K562 (cell line): ENCODE results near the gene TTC13. TPM values are rescaled to one million over a fixed set of nuclear protein-coding genes. Genes with fewer than 3 reads are reported as not detected.
"Not testable (repeated sequence)": the region's sequence is repeated elsewhere in the genome, so short reads cannot be mapped to it uniquely, and the experiment has no call there.

ENCODE experiments used
- ARNT ChIP-seq, 2 experiments: fragments of 450-650 bp; IDR thresholded peaks; 2 replicates each; pipeline ENCODE4 v1.6.1; 2016; ENCODE audit warnings: mild to moderate bottlenecking in 1 of 2
- ATF7 ChIP-seq: fragments of 450-650 bp; IDR thresholded peaks from 2 replicates; pipeline ENCODE4 v1.7.1; 2014; ENCODE audit warnings: mild to moderate bottlenecking, moderate library complexity
- CBFA2T2 ChIP-seq: fragments of 450-650 bp; conservative IDR thresholded peaks from 2 replicates; pipeline ENCODE4 v1.6.1; 2017; ENCODE audit warnings: mild to moderate bottlenecking
- CEBPB ChIP-seq: fragments of 450-650 bp; IDR thresholded peaks from 2 replicates; pipeline ENCODE4 v1.6.1; 2016; ENCODE audit warnings: missing genetic modification characterization, missing compliant biosample characterization
- EHMT2 ChIP-seq: fragments of 450-650 bp; IDR thresholded peaks from 2 replicates; pipeline ENCODE4 v1.6.1; 2018; ENCODE audit warnings: antibody characterized with exemption
- FOXA3 ChIP-seq, 2 experiments: fragments of 450-650 bp in 1 of 2; sonication (generic) in 1 of 2; formaldehyde crosslinking; IDR thresholded peaks in 1 of 2; conservative IDR thresholded peaks in 1 of 2; 2 replicates each; pipeline versions ENCODE4 v1.4.0 to v1.8.0; 2020 to 2022; ENCODE audit warnings: mild to moderate bottlenecking in 2 of 2, missing genetic modification reagents in 1 of 2
- JUND ChIP-seq, 2 experiments: IDR thresholded peaks; 2 replicates in 1 of 2; 3 replicates in 1 of 2; pipeline ENCODE4 v1.6.1; 2011; ENCODE audit warnings: borderline replicate concordance in 2 of 2, low read depth in 2 of 2, low read length in 2 of 2, improper control_type of control experiment in 1 of 2, missing biosample characterization in 1 of 2, missing genetic modification characterization in 1 of 2, missing genetic modification reagents in 1 of 2
- KLF16 ChIP-seq: IDR thresholded peaks from 2 replicates; pipeline ENCODE4 v1.6.1; 2016; ENCODE audit warnings: antibody characterized with exemption
- L3MBTL2 ChIP-seq: fragments of 450-650 bp; IDR thresholded peaks from 2 replicates; pipeline ENCODE4 v1.6.1; 2016; ENCODE audit warnings: mild to moderate bottlenecking, moderate library complexity
- MAFG ChIP-seq: fragments of 450-650 bp; conservative IDR thresholded peaks from 2 replicates; pipeline ENCODE4 v1.6.1; 2016; ENCODE audit warnings: missing genetic modification characterization, missing compliant biosample characterization
- MAZ ChIP-seq, 2 experiments: fragments of 450-650 bp in 1 of 2; sonication (generic) in 1 of 2; formaldehyde crosslinking; IDR thresholded peaks in 1 of 2; conservative IDR thresholded peaks in 1 of 2; 2 replicates each; pipeline versions ENCODE4 v1.4.0 to v1.5.0; 2020; ENCODE audit warnings: mild to moderate bottlenecking in 1 of 2, missing genetic modification reagents in 1 of 2
- NR4A1 ChIP-seq, 2 experiments: fragments of 250-450 bp in 1 of 2; fragments of 450-650 bp in 1 of 2; sonication (Bioruptor Pico) in 1 of 2; IDR thresholded peaks; 2 replicates each; pipeline versions ENCODE4 v1.4.0 to v1.6.1; 2016 to 2020; ENCODE audit warnings: mild to moderate bottlenecking in 2 of 2, missing compliant biosample characterization in 1 of 2, missing genetic modification characterization in 1 of 2, moderate library complexity in 1 of 2
- RNF2 ChIP-seq: sonication (generic); IDR thresholded peaks from 2 replicates; pipeline ENCODE4 v1.6.1; 2016
- SMARCA4 ChIP-seq: fragments of 450-650 bp; IDR thresholded peaks from 2 replicates; pipeline ENCODE4 v1.6.1; 2016
- SMARCE1 ChIP-seq: fragments of 450-650 bp; IDR thresholded peaks from 2 replicates; pipeline ENCODE4 v1.7.1; 2016; ENCODE audit warnings: mild to moderate bottlenecking
- ZFX ChIP-seq: sonication (generic); formaldehyde crosslinking; IDR thresholded peaks from 2 replicates; pipeline ENCODE4 v1.8.0; 2022; ENCODE audit warnings: mild to moderate bottlenecking, missing genetic modification reagents, moderate library complexity
- ZNF316 ChIP-seq: fragments of 450-650 bp; IDR thresholded peaks from 2 replicates; pipeline ENCODE4 v1.6.1; 2016
- ZNF354B ChIP-seq: fragments of 250-450 bp; sonication (Bioruptor Pico); IDR thresholded peaks from 2 replicates; pipeline ENCODE4 v1.4.0; 2020
- ZSCAN29 ChIP-seq: fragments of 450-650 bp; IDR thresholded peaks from 2 replicates; pipeline ENCODE4 v1.6.1; 2017
- polyA plus RNA-seq, 8 experiments: library from polyadenylated mRNA; depleted of rRNA in 4 of 8; stranded (reverse) in 5 of 8; unstranded in 3 of 8; fragments of >200 nt; fragmentation: Nextera tagmentation in 2 of 8; fragmentation: Illumina TruSeq in 1 of 8; extraction: Ambion mirVana in 2 of 8; extraction: Trizol in 1 of 8; gene quantifications; 2 replicates each; pipeline versions ENCODE4 v1.2.1 to v1.2.3, GENCODE V29; 2011 to 2014; ENCODE audit warnings: inconsistent platforms in 1 of 8, missing spikeins in 1 of 8
- total RNA-seq, 7 experiments: library from RNA; depleted of rRNA in 6 of 7; stranded (reverse); fragments of >200 nt in 6 of 7; fragmentation: Illumina TruSeq in 2 of 7; extraction: Trizol in 2 of 7; gene quantifications; 2 replicates each; pipeline versions ENCODE4 v1.2.1 to v1.2.3, GENCODE V29; 2011 to 2021; ENCODE audit warnings: low replicate concordance in 1 of 7
- TF ChIP-seq, protein P1 (sequence below), 2 experiments: fragments of 450-650 bp; IDR thresholded peaks; 2 replicates each; pipeline ENCODE4 v1.6.1; 2018; ENCODE audit warnings: mild to moderate bottlenecking in 2 of 2, low read depth in 1 of 2; ENCODE audit not compliant: partially characterized antibody in 2 of 2
- TF ChIP-seq, protein P2 (sequence below): fragments of 200-800 bp; sonication (Bioruptor generic); IDR thresholded peaks from 2 replicates; pipeline ENCODE4 v1.6.1; 2017; ENCODE audit warnings: missing genetic modification characterization, missing compliant biosample characterization

Gene TTC13
- total and polyA plus RNA-seq, 9 of the 15 experiments (the other 6 are each of a cell fraction or from before 2014, with no cell fraction given), result 1.7 to 13.8 (median 9.6) TPM

DNA sequence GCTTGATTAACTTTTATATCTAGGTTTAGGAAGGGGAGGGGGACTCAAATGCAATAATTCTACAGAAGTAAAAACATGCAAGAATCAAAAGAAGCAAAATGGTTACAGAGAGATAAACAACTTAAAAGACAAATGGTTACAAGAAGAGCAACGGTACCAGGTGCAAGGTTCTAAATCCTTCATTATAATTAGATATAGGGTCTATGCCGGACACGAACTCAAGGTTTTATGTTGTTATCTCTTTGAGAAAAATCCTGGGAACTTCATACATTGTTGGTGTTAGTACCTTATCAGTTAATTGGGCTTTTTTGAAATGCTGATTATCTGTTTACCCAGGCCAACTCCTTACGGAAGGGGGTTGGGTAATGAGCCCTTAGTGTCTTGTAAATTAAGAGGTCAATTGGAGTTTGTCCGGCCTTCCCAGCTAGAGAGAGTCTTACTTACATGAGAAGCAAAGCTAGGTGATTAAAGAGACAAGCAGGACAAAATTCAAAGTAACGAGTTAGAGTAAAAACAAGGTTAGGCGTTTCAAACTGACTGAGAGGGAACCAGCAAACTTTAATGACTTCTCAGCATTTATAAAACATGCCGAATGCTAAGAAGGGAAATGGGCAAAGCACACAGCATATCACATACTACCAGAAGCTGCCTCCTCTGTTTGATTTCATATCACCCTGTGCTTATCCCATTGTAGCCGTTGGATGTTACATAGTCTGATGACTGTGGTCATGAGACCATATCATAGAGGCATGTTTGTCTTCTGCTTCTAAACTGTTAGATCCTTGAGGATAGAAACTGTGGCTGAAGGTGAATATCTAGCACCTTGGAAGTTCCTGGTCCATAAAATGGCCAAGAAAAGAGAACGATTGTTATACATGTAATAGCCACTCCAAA is 6.2 kb upstream of the TTC13 start (continued):
- TF ChIP-seq, protein P1, sequence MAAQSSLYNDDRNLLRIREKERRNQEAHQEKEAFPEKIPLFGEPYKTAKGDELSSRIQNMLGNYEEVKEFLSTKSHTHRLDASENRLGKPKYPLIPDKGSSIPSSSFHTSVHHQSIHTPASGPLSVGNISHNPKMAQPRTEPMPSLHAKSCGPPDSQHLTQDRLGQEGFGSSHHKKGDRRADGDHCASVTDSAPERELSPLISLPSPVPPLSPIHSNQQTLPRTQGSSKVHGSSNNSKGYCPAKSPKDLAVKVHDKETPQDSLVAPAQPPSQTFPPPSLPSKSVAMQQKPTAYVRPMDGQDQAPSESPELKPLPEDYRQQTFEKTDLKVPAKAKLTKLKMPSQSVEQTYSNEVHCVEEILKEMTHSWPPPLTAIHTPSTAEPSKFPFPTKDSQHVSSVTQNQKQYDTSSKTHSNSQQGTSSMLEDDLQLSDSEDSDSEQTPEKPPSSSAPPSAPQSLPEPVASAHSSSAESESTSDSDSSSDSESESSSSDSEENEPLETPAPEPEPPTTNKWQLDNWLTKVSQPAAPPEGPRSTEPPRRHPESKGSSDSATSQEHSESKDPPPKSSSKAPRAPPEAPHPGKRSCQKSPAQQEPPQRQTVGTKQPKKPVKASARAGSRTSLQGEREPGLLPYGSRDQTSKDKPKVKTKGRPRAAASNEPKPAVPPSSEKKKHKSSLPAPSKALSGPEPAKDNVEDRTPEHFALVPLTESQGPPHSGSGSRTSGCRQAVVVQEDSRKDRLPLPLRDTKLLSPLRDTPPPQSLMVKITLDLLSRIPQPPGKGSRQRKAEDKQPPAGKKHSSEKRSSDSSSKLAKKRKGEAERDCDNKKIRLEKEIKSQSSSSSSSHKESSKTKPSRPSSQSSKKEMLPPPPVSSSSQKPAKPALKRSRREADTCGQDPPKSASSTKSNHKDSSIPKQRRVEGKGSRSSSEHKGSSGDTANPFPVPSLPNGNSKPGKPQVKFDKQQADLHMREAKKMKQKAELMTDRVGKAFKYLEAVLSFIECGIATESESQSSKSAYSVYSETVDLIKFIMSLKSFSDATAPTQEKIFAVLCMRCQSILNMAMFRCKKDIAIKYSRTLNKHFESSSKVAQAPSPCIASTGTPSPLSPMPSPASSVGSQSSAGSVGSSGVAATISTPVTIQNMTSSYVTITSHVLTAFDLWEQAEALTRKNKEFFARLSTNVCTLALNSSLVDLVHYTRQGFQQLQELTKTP (IDR thresholded peaks at IDR 0.05; ENCODE audit: low read depth in 1 of 2, partially characterized antibody in 2 of 2), result peak in 1 of 2 experiments; percentile 57
- TF ChIP-seq SMARCA4 (peak; percentile 82), ZNF316 (peak; percentile 80), FOXA3 (CRISPR knock-in tag; conservative IDR thresholded peaks at IDR 0.05 in 1 of 2, IDR thresholded peaks at IDR 0.05 in 1 of 2) (peak in 1 of 2 experiments; percentile 95; a peak in 2 of 4 replicates), SMARCE1 (peak; percentile 81), EHMT2 (0 out of 2 replicates have a peak, but pooled peaks have one; percentile 9), MAFG (tag) (peak; percentile 54), ATF7 (peak; percentile 35; the same call in 1 of the 2 replicates), KLF16 (peak; percentile 69), ZNF354B (CRISPR knock-in tag) (peak; percentile 63; the same call in 1 of the 2 replicates), NR4A1 (tag; IDR thresholded peaks at IDR 0.05) (peak; percentile 28; the same call in 1 of the 2 replicates), MAZ (CRISPR knock-in tag; conservative IDR thresholded peaks at IDR 0.05 in 1 of 2, IDR thresholded peaks at IDR 0.05 in 1 of 2) (peak in 1 of 2 experiments; percentile 46; a peak in 2 of 4 replicates), ZFX (CRISPR knock-in tag) (peak; percentile 69), ZSCAN29 (peak; percentile 91), RNF2 (peak; percentile 69; the same call in 1 of the 2 replicates), L3MBTL2 (peak; percentile 57; the same call in 1 of the 2 replicates), CBFA2T2 (peak; percentile 76), JUND (IDR thresholded peaks at IDR 0.05; ENCODE audit: borderline replicate concordance, low read depth, low read length) (peak; percentile 26; the same call in 1 of the 2 replicates), JUND (tag; IDR thresholded peaks at IDR 0.05; ENCODE audit: borderline replicate concordance, low read depth, low read length) (peak; percentile 3; the same call in 1 of the 3 replicates), ARNT (IDR thresholded peaks at IDR 0.05) (peak in 1 of 2 experiments; percentile 55; a peak in 2 of 4 replicates), CEBPB (tag) (peak; percentile 58)
- TF ChIP-seq, protein P2, sequence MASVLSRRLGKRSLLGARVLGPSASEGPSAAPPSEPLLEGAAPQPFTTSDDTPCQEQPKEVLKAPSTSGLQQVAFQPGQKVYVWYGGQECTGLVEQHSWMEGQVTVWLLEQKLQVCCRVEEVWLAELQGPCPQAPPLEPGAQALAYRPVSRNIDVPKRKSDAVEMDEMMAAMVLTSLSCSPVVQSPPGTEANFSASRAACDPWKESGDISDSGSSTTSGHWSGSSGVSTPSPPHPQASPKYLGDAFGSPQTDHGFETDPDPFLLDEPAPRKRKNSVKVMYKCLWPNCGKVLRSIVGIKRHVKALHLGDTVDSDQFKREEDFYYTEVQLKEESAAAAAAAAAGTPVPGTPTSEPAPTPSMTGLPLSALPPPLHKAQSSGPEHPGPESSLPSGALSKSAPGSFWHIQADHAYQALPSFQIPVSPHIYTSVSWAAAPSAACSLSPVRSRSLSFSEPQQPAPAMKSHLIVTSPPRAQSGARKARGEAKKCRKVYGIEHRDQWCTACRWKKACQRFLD, result peak; percentile 85
- TF ChIP-seq NR4A1 (CRISPR knock-in tag; IDR thresholded peaks at IDR 0.05), result not testable (repeated sequence)
